Central memory CD4-positive, alpha-beta T cell (primary cell): ENCODE data around the gene F12.
"Not testable (repeated sequence)": the region's sequence is repeated elsewhere in the genome, so short reads cannot be mapped to it uniquely, and the experiment has no call there.

Experiments
- DNase-seq: peaks from one replicate; pipeline ENCODE4 v3.0.0; 2022

The F12 gene

DNA sequence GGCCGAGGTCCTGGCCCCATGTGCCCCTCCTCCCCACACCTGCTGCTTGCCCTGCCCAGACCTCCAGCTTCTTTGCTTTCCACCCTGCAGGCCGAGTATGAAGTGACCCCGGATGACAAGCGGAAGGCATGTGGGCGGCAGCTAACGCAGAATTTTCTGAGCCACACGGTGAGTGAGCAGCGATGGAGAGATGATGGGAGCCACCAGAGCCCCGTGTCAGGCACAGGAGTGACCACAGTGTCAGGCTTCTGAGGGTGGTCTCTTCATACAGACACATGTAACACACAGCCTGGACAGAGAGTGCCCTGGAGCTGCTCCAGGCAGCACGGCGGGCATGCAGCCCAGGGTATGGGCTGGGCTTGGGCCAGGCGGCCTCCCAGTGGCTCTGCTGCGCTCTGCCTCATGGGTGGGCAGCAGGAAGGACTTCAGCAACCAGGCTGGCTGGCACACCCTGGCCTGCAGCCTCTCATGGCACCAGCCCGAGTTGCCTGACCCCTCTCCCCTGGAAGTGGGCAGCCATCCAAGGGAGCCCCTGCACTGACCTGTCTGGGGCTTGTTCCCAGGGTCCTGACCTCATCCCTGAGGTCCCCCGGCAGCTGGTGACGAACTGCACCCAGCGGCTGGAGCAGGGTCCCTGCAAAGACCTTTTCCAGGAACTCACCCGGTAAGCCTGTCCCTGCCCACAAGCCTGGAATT is 22.9 kb upstream of the F12 start:
- no peak for DNase-seq

DNA sequence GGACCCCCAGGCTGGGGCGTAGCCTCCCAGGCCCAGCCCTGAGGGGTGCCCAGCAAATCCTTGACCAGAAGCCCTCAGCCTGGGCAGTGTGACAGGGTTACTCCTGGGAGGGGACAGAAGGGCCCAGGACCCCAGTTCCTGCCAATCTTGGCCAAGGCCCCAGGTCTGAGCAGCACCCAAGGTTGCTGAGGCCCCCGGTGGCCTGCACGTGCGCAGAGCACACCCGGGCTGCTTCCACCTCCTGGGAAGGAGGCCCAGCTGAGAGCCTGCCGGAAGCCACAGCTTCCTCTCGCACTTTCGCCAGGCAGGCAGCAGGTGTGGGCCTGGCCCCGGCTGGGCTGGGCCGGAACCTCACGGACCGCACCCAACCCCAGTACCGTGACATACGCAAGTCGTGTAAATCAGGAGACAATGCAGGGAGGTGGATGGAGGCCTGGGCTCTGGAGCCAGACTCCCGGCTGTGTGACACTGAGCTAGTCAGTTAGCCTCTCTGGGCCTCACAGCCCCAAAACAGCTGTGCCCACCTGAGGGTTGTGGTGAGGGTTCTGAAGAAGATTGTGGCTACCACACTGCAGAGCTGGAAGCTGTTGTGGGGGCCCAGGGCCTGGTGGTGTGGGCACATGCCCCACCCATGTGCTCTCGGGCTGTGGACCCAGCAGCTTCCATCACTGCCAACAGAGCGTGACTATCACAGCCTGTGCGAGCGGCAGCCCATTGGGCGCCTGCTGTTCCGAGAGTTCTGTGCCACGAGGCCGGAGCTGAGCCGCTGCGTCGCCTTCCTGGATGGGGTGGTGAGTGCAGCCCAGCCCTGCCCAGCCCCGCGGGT is 22.2 kb upstream of the F12 start:
- peak; percentile 87 for DNase-seq

- DNase-seq, result no peak
Measured at GRCh38 chr5:177430972-177431316, 21.6 kb upstream of the F12 start.

- DNase-seq, result no peak
Measured at GRCh38 chr5:177430140-177430951, 21.0 kb upstream of the F12 start.

- DNase-seq, result peak; percentile 85
Measured at GRCh38 chr5:177429248-177430040, 20.1 kb upstream of the F12 start.

GRCh38 chr5:177428574-177429217 is 19.3 kb upstream of the F12 start:
- no peak for DNase-seq

GRCh38 chr5:177427919-177428573 is 18.7 kb upstream of the F12 start:
- no peak for DNase-seq

GRCh38 chr5:177427211-177427822 is 18.0 kb upstream of the F12 start:
- no peak for DNase-seq

DNA sequence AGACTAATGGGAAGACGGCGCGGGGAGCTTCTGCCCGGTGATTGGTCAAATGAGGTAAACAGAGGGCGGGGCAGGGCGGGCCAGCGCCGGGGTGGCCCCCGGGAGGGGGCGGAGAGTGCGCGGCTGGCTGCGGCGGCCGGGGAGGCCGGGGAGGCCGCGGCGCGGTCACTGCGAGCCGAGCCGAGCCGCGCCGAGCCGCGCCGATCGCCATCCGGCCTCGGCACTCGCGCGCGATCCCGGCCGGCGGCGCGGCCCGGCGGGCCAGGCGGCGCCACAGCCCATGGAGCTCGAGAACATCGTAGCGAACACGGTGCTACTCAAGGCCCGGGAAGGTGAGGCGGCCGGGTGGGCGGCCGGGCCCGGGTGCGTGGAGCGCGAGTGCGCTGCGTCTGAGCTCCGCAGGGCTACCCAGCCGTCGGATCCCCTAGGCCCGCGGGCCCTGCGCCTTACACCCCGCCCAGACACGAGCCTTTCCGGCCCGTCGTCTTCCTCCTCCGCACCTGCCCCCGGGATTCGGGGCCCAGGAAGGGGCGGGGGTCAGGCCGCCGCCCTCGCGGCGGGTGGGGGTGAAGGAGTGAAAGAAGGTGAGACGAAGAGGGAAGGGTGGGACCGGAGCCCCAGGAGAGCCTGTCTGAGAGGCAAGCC is 17.3 kb upstream of the F12 start, which contains the start of gene GRK6:
Gene GRK6 (plus strand): TSS at position 111 of the 645 bp plus-strand sequence. CDS start 170 bp downstream, at position 281.
- peak; percentile 76 for DNase-seq

GRCh38 chr5:177425801-177426565 is 16.6 kb upstream of the F12 start:
- DNase-seq, result peak; percentile 100

DNA sequence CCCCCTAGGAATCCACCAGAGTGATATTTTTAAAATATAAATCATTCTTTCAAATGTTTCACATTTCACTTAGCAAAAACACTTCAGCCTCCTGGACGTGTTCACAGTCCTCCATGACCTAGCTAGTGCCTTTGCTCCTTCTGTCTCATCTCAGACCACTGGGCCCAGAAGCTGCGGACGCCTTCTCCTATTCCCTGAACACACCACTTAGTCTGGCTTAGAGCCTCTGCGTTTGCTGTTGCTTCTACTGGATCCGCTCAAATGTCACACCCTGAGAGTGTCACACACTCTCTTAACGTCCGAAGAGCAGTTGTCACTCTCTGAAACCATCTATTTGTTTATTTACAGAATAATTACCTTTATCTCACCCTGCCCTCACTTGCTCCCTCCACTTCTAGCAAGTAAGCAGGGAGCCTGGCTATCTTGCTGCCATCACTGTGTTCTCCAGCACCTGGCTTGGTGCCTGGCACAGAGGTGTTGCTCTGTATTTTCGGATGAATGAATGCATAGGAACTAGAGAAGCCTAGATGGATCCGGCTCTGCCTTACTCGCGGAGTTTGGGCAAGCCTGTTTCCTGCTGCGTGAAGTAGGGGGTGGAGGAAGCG is 15.9 kb upstream of the F12 start:
- DNase-seq, result no peak

DNA sequence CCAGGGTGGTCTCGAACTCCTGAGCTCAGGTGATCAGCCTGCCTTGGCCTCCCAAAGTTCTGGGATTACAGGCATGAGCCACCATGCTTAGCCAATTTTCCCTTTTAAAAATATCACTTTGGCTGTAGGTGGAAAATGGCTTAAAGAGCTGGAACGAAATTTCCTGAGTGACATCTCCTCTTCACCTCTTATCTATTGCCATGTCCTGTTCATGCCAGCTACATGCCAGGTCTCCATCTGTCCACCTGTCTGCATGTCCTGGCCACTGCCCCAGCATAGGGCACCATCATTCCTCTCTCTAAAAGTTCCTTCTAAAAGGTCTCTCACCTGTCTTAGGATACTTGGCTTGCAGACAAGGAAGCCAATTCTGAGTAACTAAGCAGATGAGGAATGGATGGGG is 14.3 kb upstream of the F12 start:
- no peak for DNase-seq

GRCh38 chr5:177421062-177421798 is 11.9 kb upstream of the F12 start:
- no peak for DNase-seq

DNA sequence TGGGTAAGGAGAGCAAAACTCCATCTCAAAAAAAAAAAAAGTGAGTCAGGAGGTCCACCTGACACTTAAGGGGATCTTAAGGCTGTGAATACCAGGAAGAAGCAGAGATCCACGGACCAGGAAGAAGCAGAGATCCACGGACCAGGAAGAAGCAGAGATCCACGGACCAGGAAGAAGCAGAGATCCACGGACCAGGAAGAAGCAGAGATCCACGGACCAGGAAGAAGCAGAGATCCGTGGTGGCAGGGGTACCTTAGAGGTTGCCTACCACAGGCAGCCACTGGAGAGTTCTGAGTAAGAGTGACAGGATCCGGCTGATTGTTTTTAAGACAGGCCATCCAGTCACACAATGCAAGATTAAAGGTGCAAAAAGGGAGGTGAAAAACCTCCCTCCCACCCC is 11.1 kb upstream of the F12 start:
- DNase-seq, result not testable (repeated sequence)

- DNase-seq, result no peak
Measured at GRCh38 chr5:177419046-177419445, 9.7 kb upstream of the F12 start.

DNA sequence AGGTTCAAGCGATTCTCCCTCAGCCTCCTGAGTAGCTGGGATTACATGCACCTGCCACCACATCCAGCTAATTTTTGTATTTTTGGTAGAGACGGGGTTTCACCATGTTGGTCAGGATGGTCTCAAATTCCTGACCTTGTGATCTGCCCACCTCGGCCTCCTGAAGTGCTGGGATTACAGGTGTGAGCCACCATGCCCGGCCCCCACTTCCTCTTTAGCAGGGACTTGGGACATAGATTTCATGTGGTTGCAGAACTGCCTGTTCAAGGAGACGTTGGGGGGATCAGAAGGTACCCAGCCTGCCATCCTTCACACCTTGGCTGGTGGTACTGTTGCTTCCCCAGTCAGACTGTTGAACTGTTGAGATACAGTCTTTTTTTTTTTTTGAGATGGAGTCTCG is 7.7 kb upstream of the F12 start:
- not testable (repeated sequence) for DNase-seq

DNA sequence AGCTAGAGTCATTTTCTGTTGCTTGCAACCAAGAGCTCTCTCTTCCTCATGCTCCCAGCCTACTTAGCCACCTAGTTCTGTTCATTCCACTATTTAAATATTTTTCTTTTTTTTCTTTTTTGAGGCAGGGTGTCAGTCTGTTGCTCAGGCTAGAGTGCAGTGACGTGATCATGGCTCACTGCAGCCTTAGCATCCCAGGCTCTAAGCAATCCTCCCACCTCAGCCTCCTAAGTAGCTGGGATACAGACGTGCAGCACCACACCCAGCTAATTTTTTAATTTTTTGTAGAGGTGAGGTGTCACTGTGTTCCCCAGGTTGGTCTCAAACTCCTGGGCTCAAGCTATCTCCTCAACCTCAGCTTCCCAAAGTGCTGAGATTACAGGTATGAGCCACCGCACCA is 5.1 kb upstream of the F12 start:
- no peak for DNase-seq

DNA sequence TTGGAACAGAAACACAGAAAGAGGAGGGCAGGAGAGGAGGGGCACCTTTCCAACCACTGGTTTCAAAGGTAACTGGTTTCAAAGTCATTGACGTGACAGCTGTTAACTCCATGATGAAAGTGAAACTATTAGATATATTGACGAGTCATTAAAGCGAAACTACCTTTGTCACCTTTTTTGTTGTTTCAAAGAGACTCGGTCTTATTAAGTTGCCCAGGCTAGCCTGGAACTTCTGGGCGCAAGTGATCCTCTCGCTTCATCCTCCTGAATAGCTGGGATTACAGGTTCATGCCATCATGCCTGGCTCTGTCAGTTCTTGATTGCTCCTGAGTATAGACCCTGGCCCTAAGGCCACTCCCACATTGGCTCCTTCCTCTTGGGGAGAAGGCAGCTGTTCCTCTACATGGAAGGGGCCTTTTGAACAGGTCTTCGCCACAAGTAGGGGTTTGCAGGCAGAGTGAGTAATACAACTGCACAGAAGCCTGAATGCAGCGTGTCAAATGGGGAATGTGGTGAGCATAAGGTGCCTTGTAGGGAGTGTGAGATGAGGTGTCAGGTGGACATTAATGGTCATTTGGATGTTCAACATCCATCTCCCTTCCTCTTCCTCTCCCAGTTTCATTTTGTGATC is 3.4 kb upstream of the F12 start:
- DNase-seq, result peak; percentile 58
